ENCODE data around the gene S100A9. TPM values are rescaled to one million over a fixed set of nuclear protein-coding genes. Genes with fewer than 3 reads are reported as not detected.

Gene S100A9
- total and polyA plus RNA-seq, 2 experiments from 2014 or later = not detected

- TF ChIP-seq REST (IDR thresholded peaks at IDR 0.05; ENCODE audit: unreplicated experiment) (no peak), STAT1 (IDR thresholded peaks at IDR 0.05; ENCODE audit: unreplicated experiment) (no peak), EZH2 (IDR thresholded peaks at IDR 0.05; ENCODE audit: low read depth, unreplicated experiment) (no peak), CTCF (conservative IDR thresholded peaks at IDR 0.05; ENCODE audit: low read depth in 2 of 2) (no peak), NANOG (IDR thresholded peaks at IDR 0.05; ENCODE audit: borderline replicate concordance) (no peak), JUNB (IDR thresholded peaks at IDR 0.05; ENCODE audit: unreplicated experiment) (no peak), EZH2phosphoT487 (IDR thresholded peaks at IDR 0.05; ENCODE audit: unreplicated experiment) (no peak), ETS1 (IDR thresholded peaks at IDR 0.05) (no peak), ZNF114 (CRISPR knock-in tag; IDR thresholded peaks at IDR 0.05) (no peak)
These were observed 7.4 kb downstream of the S100A9 start (continued) for GRCh38 chr1:153364766-153365666.

- H3K27ac ChIP-seq (ENCODE audit: low read depth) = no peak overlapping the region
- H3K36me3 ChIP-seq (ENCODE audit: insufficient read depth) = no peaks in the 10 kb centered on the region
- Mint-ChIP-seq H3K4me3 (no peak overlapping the region), H3K27ac (no peak overlapping the region), H3K36me3 (ENCODE audit: low read depth) (no peaks in the 10 kb centered on the region), H3K9me3 (no peaks in the 10 kb centered on the region), H3K4me1 (no peaks in the 10 kb centered on the region), H3K27me3 (ENCODE audit: insufficient read depth, low read depth, poor library complexity) (peaks cover 3% of the 10 kb centered on the region)
- no peak overlapping the region for H3K4me3 ChIP-seq
- H3K4me2 ChIP-seq = no peak overlapping the region
- no peaks in the 10 kb centered on the region for H4K20me1 ChIP-seq (replicated peaks; ENCODE audit: insufficient read depth)
- no peaks in the 10 kb centered on the region; the same call in 1 of the 2 replicates for H3K9me2 ChIP-seq (ENCODE audit: insufficient read depth)
- no peaks in the 10 kb centered on the region for H3K27me3 ChIP-seq (ENCODE audit: insufficient read depth)
- no peak for DNase-seq (ENCODE audit: low spot score)
- ATAC-seq = no peak
- H2AFZ ChIP-seq = no peak overlapping the region
- H3F3A ChIP-seq (replicated peaks; ENCODE audit: low read depth) = no peaks in the 10 kb centered on the region
- H3K79me2 ChIP-seq (replicated peaks; ENCODE audit: insufficient read depth) = no peaks in the 10 kb centered on the region
- H3K4me1 ChIP-seq (ENCODE audit: insufficient read depth) = no peaks in the 10 kb centered on the region
- no peak for TF ChIP-seq STAT1 (IDR thresholded peaks at IDR 0.05; ENCODE audit: unreplicated experiment)
- TF ChIP-seq EZH2 (IDR thresholded peaks at IDR 0.05; ENCODE audit: low read depth, unreplicated experiment) = no peak
- TF ChIP-seq POLR2AphosphoS5 (IDR thresholded peaks at IDR 0.05; ENCODE audit: low read depth) = no peak
- TF ChIP-seq EZH2phosphoT487 (IDR thresholded peaks at IDR 0.05; ENCODE audit: unreplicated experiment) = no peak
- TF ChIP-seq ZNF114 (CRISPR knock-in tag; IDR thresholded peaks at IDR 0.05) = no peak
- TF ChIP-seq NANOG (IDR thresholded peaks at IDR 0.05; ENCODE audit: borderline replicate concordance) = no peak
- no peak for TF ChIP-seq ZNF331 (CRISPR knock-in tag; IDR thresholded peaks at IDR 0.05; ENCODE audit: low read depth)
- TF ChIP-seq REST (IDR thresholded peaks at IDR 0.05; ENCODE audit: unreplicated experiment) = no peak
- no peak for TF ChIP-seq JUNB (IDR thresholded peaks at IDR 0.05; ENCODE audit: unreplicated experiment)
- no peak for TF ChIP-seq ETS1 (IDR thresholded peaks at IDR 0.05)
- no peak for TF ChIP-seq CREB1 (CRISPR knock-in tag; IDR thresholded peaks at IDR 0.05; ENCODE audit: low read depth)
These were observed 8.0 kb downstream of the S100A9 start for GRCh38 chr1:153365696-153366095.
